Measurements from ENCODE around the gene PTPRM. TPM values are rescaled to one million over a fixed set of nuclear protein-coding genes. Genes with fewer than 3 reads are reported as not detected.
A peak's percentile ranks its signal among the peaks of the same experiment; 100 is the strongest.

The PTPRM gene
- polyA plus RNA-seq, 3 donors = 0.04 to 2.1 (median 0.66) TPM

DNA sequence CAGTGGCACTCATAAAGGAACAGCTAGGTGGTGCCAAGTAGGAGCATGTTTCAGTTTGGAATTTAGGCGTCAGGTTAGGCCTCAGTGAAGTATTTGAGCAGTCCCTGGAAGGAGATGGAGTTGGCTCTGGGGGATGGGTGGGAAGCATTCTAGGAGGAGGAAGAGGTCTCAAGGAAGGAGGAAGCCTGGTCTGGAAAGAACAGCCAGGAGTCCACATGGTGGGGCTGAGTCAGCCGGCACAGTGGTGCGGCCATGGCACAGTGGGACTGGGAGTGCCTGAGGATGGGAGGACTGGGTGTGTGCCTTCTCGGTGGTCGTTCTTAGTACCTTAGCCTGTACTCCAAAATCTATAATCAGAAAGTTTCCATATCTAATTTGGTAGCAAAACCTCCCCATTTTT lies 373.3 kb downstream of the PTPRM start:
- no peak overlapping the region for H3K27ac ChIP-seq (ENCODE audit: low read depth in 1 of 2, low read length in 2 of 2)
- no peak overlapping the region for H3K4me3 ChIP-seq (replicated peaks in 1 of 3; ENCODE audit: low read depth in 2 of 3, low read length in 3 of 3)
- no peak for DNase-seq
- intact Hi-C loops (cut with micrococcal nuclease) = no loop called here
- H3K79me2 ChIP-seq (ENCODE audit: insufficient read depth, low read length) = no peaks in the 10 kb centered on the region
- no peak overlapping the region for H2AFZ ChIP-seq (ENCODE audit: insufficient read depth, low read depth, low read length, poor library complexity, severe bottlenecking)
- 100% methylated on average over 1 of the region's 5 CpGs for WGBS (ENCODE audit: insufficient coverage)
- H3K27me3 ChIP-seq (ENCODE audit: control insufficient read depth in 2 of 2, insufficient read depth in 2 of 2, low read length in 2 of 2) = no peaks in the 10 kb centered on the region
- H3K36me3 Mint-ChIP-seq = no peaks in the 10 kb centered on the region
- no peaks in the 10 kb centered on the region for H4K20me1 ChIP-seq (ENCODE audit: insufficient read depth, low read length)
- no peak overlapping the region for H3K9ac ChIP-seq (ENCODE audit: insufficient read depth, low read length, poor library complexity, severe bottlenecking)
- H3K4me1 Mint-ChIP-seq = no peaks in the 10 kb centered on the region
- no peaks in the 10 kb centered on the region for H3K4me1 ChIP-seq (ENCODE audit: control insufficient read depth in 1 of 2, insufficient read depth in 2 of 2, low read length in 2 of 2)
- peaks cover 0 to 11% (median 4%) of the 10 kb centered on the region in 7 donors for H3K9me3 Mint-ChIP-seq
- peaks cover 1% of the 10 kb centered on the region in 3 donors for H3K27me3 Mint-ChIP-seq (ENCODE audit: low read depth in 3 of 3)
- TF ChIP-seq, protein P1, sequence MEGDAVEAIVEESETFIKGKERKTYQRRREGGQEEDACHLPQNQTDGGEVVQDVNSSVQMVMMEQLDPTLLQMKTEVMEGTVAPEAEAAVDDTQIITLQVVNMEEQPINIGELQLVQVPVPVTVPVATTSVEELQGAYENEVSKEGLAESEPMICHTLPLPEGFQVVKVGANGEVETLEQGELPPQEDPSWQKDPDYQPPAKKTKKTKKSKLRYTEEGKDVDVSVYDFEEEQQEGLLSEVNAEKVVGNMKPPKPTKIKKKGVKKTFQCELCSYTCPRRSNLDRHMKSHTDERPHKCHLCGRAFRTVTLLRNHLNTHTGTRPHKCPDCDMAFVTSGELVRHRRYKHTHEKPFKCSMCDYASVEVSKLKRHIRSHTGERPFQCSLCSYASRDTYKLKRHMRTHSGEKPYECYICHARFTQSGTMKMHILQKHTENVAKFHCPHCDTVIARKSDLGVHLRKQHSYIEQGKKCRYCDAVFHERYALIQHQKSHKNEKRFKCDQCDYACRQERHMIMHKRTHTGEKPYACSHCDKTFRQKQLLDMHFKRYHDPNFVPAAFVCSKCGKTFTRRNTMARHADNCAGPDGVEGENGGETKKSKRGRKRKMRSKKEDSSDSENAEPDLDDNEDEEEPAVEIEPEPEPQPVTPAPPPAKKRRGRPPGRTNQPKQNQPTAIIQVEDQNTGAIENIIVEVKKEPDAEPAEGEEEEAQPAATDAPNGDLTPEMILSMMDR (IDR thresholded peaks at IDR 0.05) = no peak
- H3K9me3 ChIP-seq (replicated peaks in 1 of 2; ENCODE audit: control insufficient read depth in 1 of 2, insufficient read depth in 1 of 2, low read length in 2 of 2) = peaks cover 0 to 10% of the 10 kb centered on the region in 2 donors
- no peaks in the 10 kb centered on the region for H3K36me3 ChIP-seq (replicated peaks in 1 of 2; ENCODE audit: control insufficient read depth in 1 of 2, insufficient read depth in 2 of 2, low read length in 2 of 2)
- no peak overlapping the region for H3K4me2 ChIP-seq (replicated peaks; ENCODE audit: extremely low read depth, low read length, poor library complexity, severe bottlenecking)
- H3K27ac Mint-ChIP-seq = peak overlapping the region in 1 of 7 donors; percentile 12
- no peak overlapping the region for H3K4me3 Mint-ChIP-seq

DNA sequence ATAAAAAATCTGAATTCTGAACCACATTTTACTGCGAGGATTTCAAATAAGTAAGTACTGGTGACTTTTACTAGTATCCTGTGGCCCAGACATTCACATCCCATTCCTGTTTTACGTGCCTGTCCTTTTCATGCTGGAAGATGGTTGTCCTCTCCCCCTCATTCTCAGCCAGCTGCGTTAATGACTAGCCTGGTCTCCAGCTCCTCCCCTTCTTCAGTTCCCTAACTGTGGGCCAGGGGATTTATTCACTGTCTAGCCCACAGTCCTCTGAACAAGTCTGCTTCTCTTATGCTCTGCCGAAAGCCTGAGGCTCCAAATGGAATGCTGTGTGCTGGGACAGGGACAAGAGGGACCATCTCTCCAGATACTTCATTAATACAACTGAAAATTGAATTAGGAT lies 373.9 kb downstream of the PTPRM start:
- no peak overlapping the region for H3K4me3 ChIP-seq (replicated peaks in 1 of 3; ENCODE audit: low read depth in 2 of 3, low read length in 3 of 3)
- H2AFZ ChIP-seq (ENCODE audit: insufficient read depth, low read depth, low read length, poor library complexity, severe bottlenecking) = no peak overlapping the region
- intact Hi-C loops (cut with micrococcal nuclease) = no loop called here
- H3K27me3 ChIP-seq (ENCODE audit: control insufficient read depth in 2 of 2, insufficient read depth in 2 of 2, low read length in 2 of 2) = no peaks in the 10 kb centered on the region
- H3K9me3 Mint-ChIP-seq = peaks cover 0 to 11% (median 3%) of the 10 kb centered on the region in 7 donors
- no peak overlapping the region for H3K9ac ChIP-seq (ENCODE audit: insufficient read depth, low read length, poor library complexity, severe bottlenecking)
- H3K79me2 ChIP-seq (ENCODE audit: insufficient read depth, low read length) = no peaks in the 10 kb centered on the region
- peaks cover 0 to 10% of the 10 kb centered on the region in 2 donors for H3K9me3 ChIP-seq (replicated peaks in 1 of 2; ENCODE audit: control insufficient read depth in 1 of 2, insufficient read depth in 1 of 2, low read length in 2 of 2)
- TF ChIP-seq, protein P1 (IDR thresholded peaks at IDR 0.05) = no peak
- 80% methylated on average over 1 of the region's 4 CpGs for WGBS (ENCODE audit: insufficient coverage)
- no peak overlapping the region for H3K4me3 Mint-ChIP-seq
- no peaks in the 10 kb centered on the region for H3K36me3 Mint-ChIP-seq
- H3K4me1 ChIP-seq (ENCODE audit: control insufficient read depth in 1 of 2, insufficient read depth in 2 of 2, low read length in 2 of 2) = no peaks in the 10 kb centered on the region
- DNase-seq = no peak
- no peak overlapping the region for H3K4me2 ChIP-seq (replicated peaks; ENCODE audit: extremely low read depth, low read length, poor library complexity, severe bottlenecking)
- H4K20me1 ChIP-seq (ENCODE audit: insufficient read depth, low read length) = no peaks in the 10 kb centered on the region
- H3K27ac Mint-ChIP-seq = no peak overlapping the region
- H3K27me3 Mint-ChIP-seq (ENCODE audit: low read depth in 3 of 3) = peaks cover 1% of the 10 kb centered on the region in 3 donors
- no peak overlapping the region for H3K27ac ChIP-seq (ENCODE audit: low read depth in 1 of 2, low read length in 2 of 2)
- no peaks in the 10 kb centered on the region for H3K4me1 Mint-ChIP-seq
- no peaks in the 10 kb centered on the region for H3K36me3 ChIP-seq (replicated peaks in 1 of 2; ENCODE audit: control insufficient read depth in 1 of 2, insufficient read depth in 2 of 2, low read length in 2 of 2)
